Measurements from ENCODE around the gene GNAI1.

- TF ChIP-seq RCOR2 (CRISPR knock-in tag; IDR thresholded peaks at IDR 0.05) (no peak), MTA1 (CRISPR knock-in tag; IDR thresholded peaks at IDR 0.05; ENCODE audit: borderline replicate concordance) (no peak), SMAD3 (CRISPR knock-in tag; IDR thresholded peaks at IDR 0.05) (no peak), DNMT3B (CRISPR knock-in tag; conservative IDR thresholded peaks at IDR 0.05) (no peak)
Observed at GRCh38 chr7:80154656-80155333, 20.2 kb downstream of the GNAI1 start.
